Breast epithelium (tissue), 4 donors: Measurements from ENCODE around the gene ASB3. TPM values are rescaled to one million over a fixed set of nuclear protein-coding genes. Genes with fewer than 3 reads are reported as not detected.

Source experiments
- DNase-seq, 2 donors: peaks; one replicate each; pipeline ENCODE4 v3.0.0-alpha.2; 2019; ENCODE audit warnings: low spot score in 2 of 2
- H3K27ac ChIP-seq, 2 donors: fragments of 200-600 bp; sonication (generic) in 1 of 2; one replicate each; pipeline ENCODE4 v1.5.1; 2016 to 2019; ENCODE audit warnings: mild to moderate bottlenecking in 1 of 2
- H3K27me3 ChIP-seq, 2 donors: fragments of 200-600 bp; sonication (generic) in 1 of 2; one replicate each; pipeline versions ENCODE4 v1.5.1 to v1.6.0; 2017 to 2019; ENCODE audit warnings: control low read depth in 1 of 2, mild to moderate bottlenecking in 1 of 2
- H3K36me3 ChIP-seq: fragments of 200-600 bp; one replicate; pipeline ENCODE4 v1.5.1; 2019
- H3K4me1 ChIP-seq, 2 donors: fragments of 200-600 bp; sonication (generic); one replicate each; pipeline ENCODE4 v1.5.1; 2016 to 2019; ENCODE audit warnings: control low read depth in 1 of 2
- H3K4me3 ChIP-seq, 3 donors: fragments of 200-600 bp; sonication (generic); 1 replicate in 2 of 3; 2 replicates in 1 of 3; pipeline ENCODE4 v1.5.1; 2016 to 2019; ENCODE audit warnings: mild to moderate bottlenecking in 3 of 3, moderate library complexity in 2 of 3
- H3K9me3 ChIP-seq, 2 donors: fragments of 200-600 bp; sonication (generic) in 1 of 2; one replicate each; pipeline ENCODE4 v1.5.1; 2016 to 2019; ENCODE audit warnings: control low read depth in 1 of 2
- CTCF ChIP-seq, 3 donors: fragments of 450-650 bp; IDR thresholded peaks; one replicate each; pipeline ENCODE4 v1.5.1; 2016 to 2017; ENCODE audit warnings: antibody characterized with exemption in 3 of 3, mild to moderate bottlenecking in 3 of 3, moderate library complexity in 3 of 3
- POLR2A ChIP-seq: fragments of 450-650 bp; IDR thresholded peaks from one replicate; pipeline ENCODE4 v1.6.1; 2016; ENCODE audit warnings: antibody characterized with exemption, mild to moderate bottlenecking, moderate library complexity
- POLR2AphosphoS5 ChIP-seq, 3 donors: sonication (generic); formaldehyde crosslinking; IDR thresholded peaks; one replicate each; pipeline ENCODE4 v1.6.1; 2017; ENCODE audit warnings: antibody characterized with exemption in 3 of 3
- intact Hi-C: fragments of 100-400 bp; cut with DNase I; formaldehyde crosslinking; loops from one replicate; pipeline ENCODE4 v1.15.1; 2023; ENCODE audit warnings: low total_unique reads
- total RNA-seq, 3 donors: library from RNA; depleted of rRNA; stranded (reverse); fragments of >200 nt; gene quantifications; one replicate each; pipeline ENCODE4 v1.1.0, GENCODE V29; 2016

ASB3 gene
- total RNA-seq, 3 donors from 2014 or later, result 22.0 to 37.9 (median 22.7) TPM

- Histone ChIP-seq H3K4me3 (no peak overlapping the region), H3K27me3 (no peaks in the 10 kb centered on the region), H3K4me1 (no peaks in the 10 kb centered on the region), H3K27ac (no peak overlapping the region), H3K36me3 (no peaks in the 10 kb centered on the region), H3K9me3 (peaks cover 0 to 2% of the 10 kb centered on the region in 2 donors)
- TF ChIP-seq CTCF (IDR thresholded peaks at IDR 0.05), result no peak
- no peak for TF ChIP-seq POLR2AphosphoS5 (IDR thresholded peaks at IDR 0.05)
- no peak for TF ChIP-seq POLR2A
- intact Hi-C loops, result no loop called here
- no peak for DNase-seq
These were observed 157.3 kb downstream of the ASB3 start for GRCh38 chr2:53629501-53629900.

GRCh38 chr2:53629001-53629400 lies 157.8 kb downstream of the ASB3 start:
- TF ChIP-seq CTCF (IDR thresholded peaks at IDR 0.05), result no peak
- TF ChIP-seq POLR2AphosphoS5 (IDR thresholded peaks at IDR 0.05), result no peak
- TF ChIP-seq POLR2A, result no peak
- no peak for DNase-seq
- no peaks in the 10 kb centered on the region for H3K27me3 ChIP-seq
- peaks cover 0 to 7% of the 10 kb centered on the region in 2 donors for H3K9me3 ChIP-seq
- no peak overlapping the region for H3K4me3 ChIP-seq
- no peaks in the 10 kb centered on the region for H3K4me1 ChIP-seq
- no peak overlapping the region for H3K27ac ChIP-seq
- no peaks in the 10 kb centered on the region for H3K36me3 ChIP-seq
- intact Hi-C loops, result no loop called here

- DNase-seq, result no peak
- peaks cover 0 to 10% of the 10 kb centered on the region in 2 donors for H3K9me3 ChIP-seq
- no peak overlapping the region for H3K4me3 ChIP-seq
These were observed 164.6 kb downstream of the ASB3 start for GRCh38 chr2:53622141-53622540.

GRCh38 chr2:53620981-53621380 lies 165.8 kb downstream of the ASB3 start:
- intact Hi-C loops, result no loop called here
- Histone ChIP-seq H3K27me3 (no peaks in the 10 kb centered on the region), H3K9me3 (peaks cover 0 to 10% of the 10 kb centered on the region in 2 donors), H3K4me1 (no peaks in the 10 kb centered on the region), H3K4me3 (no peak overlapping the region), H3K36me3 (no peaks in the 10 kb centered on the region), H3K27ac (no peak overlapping the region)
- no peak for TF ChIP-seq POLR2AphosphoS5 (IDR thresholded peaks at IDR 0.05)
- no peak for TF ChIP-seq CTCF (IDR thresholded peaks at IDR 0.05)
- no peak for TF ChIP-seq POLR2A
- no peak for DNase-seq

More at GRCh38 chr2:53622141-53622540, 164.6 kb downstream of the ASB3 start:
- Histone ChIP-seq H3K27me3 (no peaks in the 10 kb centered on the region), H3K27ac (no peak overlapping the region), H3K36me3 (no peaks in the 10 kb centered on the region), H3K4me1 (no peaks in the 10 kb centered on the region)
- intact Hi-C loops, result no loop called here
- TF ChIP-seq CTCF (IDR thresholded peaks at IDR 0.05), result no peak
- no peak for TF ChIP-seq POLR2AphosphoS5 (IDR thresholded peaks at IDR 0.05)

Other genes starting within 250 kb of the ASB3 start
- gene CHAC2, start 19.1 kb downstream of the ASB3 start, total RNA-seq, result 1 to 10 TPM; 1.2 to 5.1 (median 2.0) TPM
- gene ERLEC1, start 91 bp upstream of the ASB3 start, total RNA-seq, result 100 to 1,000 TPM in 1 of 3 donors, 10 to 100 TPM in 2; 82.9 to 114 (median 87.1) TPM
- gene GPR75, start 73.0 kb upstream of the ASB3 start, total RNA-seq, result 10 to 100 TPM in 1 of 3 donors, 1 to 10 TPM in 2; 3.2 to 11.3 (median 4.9) TPM
- 100 to 1,000 TPM in 1 of 3 donors, 10 to 100 TPM in 2; 45.3 to 176 (median 75.1) TPM for gene PSME4, start 184.0 kb upstream of the ASB3 start, total RNA-seq